GM23338 (cell line): ENCODE data around the gene TPST1. TPM values are rescaled to one million over a fixed set of nuclear protein-coding genes. Genes with fewer than 3 reads are reported as not detected.

Source experiments
- ATAC-seq: fragments of 200-7000 bp; cut with Tn5 transposase; 3 replicates; pipeline ENCODE4 v1.9.1; 2020
- DNase-seq: peaks from one replicate; pipeline ENCODE4 v3.0.0-alpha.2; 2015; ENCODE audit warnings: low spot score
- H2AFZ ChIP-seq: fragments of 200-600 bp; sonication (generic); 2 replicates; pipeline ENCODE4 v1.8.0; 2016; ENCODE audit warnings: antibody characterized with exemption, mild to moderate bottlenecking, moderate library complexity
- H3F3A ChIP-seq: fragments of 200-600 bp; sonication (generic); replicated peaks from 2 replicates; pipeline ENCODE4 v1.8.0; 2017; ENCODE audit warnings: antibody characterized with exemption, mixed run types, low read depth
- H3K27ac ChIP-seq: fragments of 200-600 bp; sonication (generic); 2 replicates; pipeline ENCODE4 v1.6.1; 2016; ENCODE audit warnings: low read depth
- H3K27me3 ChIP-seq: fragments of 200-600 bp; sonication (generic); 2 replicates; pipeline ENCODE4 v1.8.0; 2016; ENCODE audit warnings: mild to moderate bottlenecking, mixed run types, moderate library complexity; ENCODE audit not compliant: insufficient read depth
- H3K36me3 ChIP-seq: fragments of 200-600 bp; sonication (generic); 2 replicates; pipeline ENCODE4 v1.8.0; 2016; ENCODE audit warnings: mild to moderate bottlenecking; ENCODE audit not compliant: insufficient read depth
- H3K4me1 ChIP-seq: fragments of 200-600 bp; sonication (generic); 2 replicates; pipeline ENCODE4 v1.8.0; 2016; ENCODE audit warnings: mild to moderate bottlenecking, moderate library complexity; ENCODE audit not compliant: insufficient read depth
- H3K4me2 ChIP-seq: fragments of 200-600 bp; sonication (generic); 2 replicates; pipeline ENCODE4 v1.7.1; 2017; ENCODE audit warnings: mixed run types
- H3K4me3 ChIP-seq: fragments of 200-600 bp; sonication (generic); 2 replicates; pipeline ENCODE4 v1.6.1; 2016; ENCODE audit warnings: mixed run types
- H3K79me2 ChIP-seq: fragments of 200-600 bp; sonication (generic); replicated peaks from 2 replicates; pipeline ENCODE4 v1.8.0; 2017; ENCODE audit warnings: mild to moderate bottlenecking; ENCODE audit not compliant: insufficient read depth
- H3K9me2 ChIP-seq: fragments of 200-600 bp; sonication (generic); 2 replicates; pipeline ENCODE4 v1.8.0; 2017; ENCODE audit not compliant: insufficient read depth
- H4K20me1 ChIP-seq: fragments of 200-600 bp; sonication (generic); replicated peaks from 2 replicates; pipeline ENCODE4 v1.8.0; 2017; ENCODE audit warnings: mild to moderate bottlenecking; ENCODE audit not compliant: insufficient read depth
- H3K27ac Mint-ChIP-seq: 2 replicates; pipeline ENCODE4 v1.8.0; 2020; ENCODE audit warnings: inconsistent platforms, mild to moderate bottlenecking, moderate library complexity, mixed read lengths
- H3K27me3 Mint-ChIP-seq: 3 replicates; pipeline ENCODE4 v1.8.0; 2022; ENCODE audit warnings: low read depth, mild to moderate bottlenecking, moderate library complexity, mixed read lengths, inconsistent platforms; ENCODE audit not compliant: insufficient read depth, poor library complexity
- H3K36me3 Mint-ChIP-seq: 3 replicates; pipeline ENCODE4 v1.8.0; 2021; ENCODE audit warnings: low read depth, mild to moderate bottlenecking, inconsistent platforms, moderate library complexity, mixed read lengths
- H3K4me1 Mint-ChIP-seq: 3 replicates; pipeline ENCODE4 v1.8.0; 2020; ENCODE audit warnings: mild to moderate bottlenecking, inconsistent platforms, mixed read lengths
- H3K4me3 Mint-ChIP-seq: 3 replicates; pipeline ENCODE4 v1.8.0; 2021; ENCODE audit warnings: moderate library complexity, mild to moderate bottlenecking, inconsistent platforms, mixed read lengths
- H3K9me3 Mint-ChIP-seq: 3 replicates; pipeline ENCODE4 v1.8.0; 2020; ENCODE audit warnings: moderate library complexity, mild to moderate bottlenecking, inconsistent platforms, mixed read lengths
- EZH2 ChIP-seq: fragments of 200-600 bp; sonication (generic); IDR thresholded peaks from one replicate; pipeline ENCODE4 v1.8.0; 2017; ENCODE audit warnings: antibody characterized with exemption, mild to moderate bottlenecking, low read depth; ENCODE audit not compliant: unreplicated experiment
- POLR2AphosphoS5 ChIP-seq: IDR thresholded peaks from 2 replicates; pipeline ENCODE4 v1.6.1; 2016; ENCODE audit warnings: antibody characterized with exemption, low read depth
- polyA plus RNA-seq: library from polyadenylated mRNA; unstranded; fragments of >200 nt; fragmentation: Nextera tagmentation; extraction: Ambion mirVana; gene quantifications from 2 replicates; pipeline ENCODE4 v1.2.1, GENCODE V29; 2016
- total RNA-seq: library from RNA; depleted of rRNA; stranded (reverse); fragments of >200 nt; shearing (Covaris generic); gene quantifications from 2 replicates; pipeline ENCODE4 v1.2.3, GENCODE V29; 2014
- TF ChIP-seq, protein P1 (sequence below): IDR thresholded peaks from 2 replicates; pipeline ENCODE4 v1.6.1; 2016; ENCODE audit warnings: antibody characterized with exemption
- TF ChIP-seq, protein P2 (sequence below), 2 experiments: fragments of 200-600 bp in 1 of 2; sonication (generic) in 1 of 2; conservative IDR thresholded peaks; 2 replicates each; pipeline versions ENCODE4 v1.5.1 to v1.6.1; 2016 to 2017; ENCODE audit warnings: antibody characterized with exemption in 2 of 2, low read depth in 2 of 2, mild to moderate bottlenecking in 2 of 2, moderate library complexity in 1 of 2
- TF ChIP-seq, protein P3 (sequence below): IDR thresholded peaks from one replicate; pipeline ENCODE4 v1.6.1; 2018; ENCODE audit warnings: antibody characterized with exemption; ENCODE audit not compliant: unreplicated experiment
- TF ChIP-seq, protein P4 (sequence below): fragments of 250-450 bp; sonication (Bioruptor Pico); IDR thresholded peaks from 2 replicates; pipeline ENCODE4 v1.5.0; 2020; ENCODE audit warnings: mild to moderate bottlenecking, moderate library complexity

Gene TPST1
- total and polyA plus RNA-seq, 2 experiments from 2014 or later = 10.7 to 19.2 TPM

DNA sequence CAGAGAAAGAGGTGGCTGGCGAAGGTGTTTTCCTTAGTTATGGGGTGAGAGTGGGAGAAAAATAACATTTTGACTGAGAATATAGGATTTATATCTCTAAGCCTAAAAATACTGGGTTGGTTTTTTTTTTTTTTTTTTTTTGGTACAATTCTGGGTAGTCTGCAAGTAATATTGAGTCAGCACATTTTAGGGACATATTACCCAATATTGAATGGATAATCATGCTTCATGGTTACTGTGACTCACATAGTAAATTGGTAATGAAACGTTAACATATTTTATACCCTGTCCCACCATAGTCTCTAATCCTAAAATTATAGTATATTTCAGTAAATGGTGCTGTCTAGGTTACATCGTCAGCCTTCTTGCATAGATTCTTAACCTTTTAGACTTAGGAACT is 91.4 kb downstream of the TPST1 start:
- H3K27ac Mint-ChIP-seq = no peak overlapping the region

More for the DNA sequence above, 91.4 kb downstream of the TPST1 start:
- ATAC-seq (no peak), DNase-seq (no peak)
- H4K20me1 ChIP-seq = no peaks in the 10 kb centered on the region
- no peaks in the 10 kb centered on the region for H3K27me3 ChIP-seq
- no peak overlapping the region for H3K27ac ChIP-seq
- H3K4me1 Mint-ChIP-seq = peaks cover 5% of the 10 kb centered on the region
- H3K4me1 ChIP-seq = peaks cover 8% of the 10 kb centered on the region
- no peak overlapping the region for H3K4me3 Mint-ChIP-seq
- H3K9me2 ChIP-seq = no peaks in the 10 kb centered on the region
- H3K36me3 Mint-ChIP-seq = peaks cover 12% of the 10 kb centered on the region; the same call in 2 of the 3 replicates
- H3F3A ChIP-seq = no peaks in the 10 kb centered on the region
- no peak overlapping the region for H2AFZ ChIP-seq
- peaks cover 11% of the 10 kb centered on the region; the same call in 1 of the 2 replicates for H3K79me2 ChIP-seq
- no peaks in the 10 kb centered on the region for H3K36me3 ChIP-seq
- TF ChIP-seq, protein P1, sequence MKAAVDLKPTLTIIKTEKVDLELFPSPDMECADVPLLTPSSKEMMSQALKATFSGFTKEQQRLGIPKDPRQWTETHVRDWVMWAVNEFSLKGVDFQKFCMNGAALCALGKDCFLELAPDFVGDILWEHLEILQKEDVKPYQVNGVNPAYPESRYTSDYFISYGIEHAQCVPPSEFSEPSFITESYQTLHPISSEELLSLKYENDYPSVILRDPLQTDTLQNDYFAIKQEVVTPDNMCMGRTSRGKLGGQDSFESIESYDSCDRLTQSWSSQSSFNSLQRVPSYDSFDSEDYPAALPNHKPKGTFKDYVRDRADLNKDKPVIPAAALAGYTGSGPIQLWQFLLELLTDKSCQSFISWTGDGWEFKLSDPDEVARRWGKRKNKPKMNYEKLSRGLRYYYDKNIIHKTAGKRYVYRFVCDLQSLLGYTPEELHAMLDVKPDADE = no peak
- TF ChIP-seq EZH2 (no peak), POLR2AphosphoS5 (no peak)
- TF ChIP-seq, protein P2, sequence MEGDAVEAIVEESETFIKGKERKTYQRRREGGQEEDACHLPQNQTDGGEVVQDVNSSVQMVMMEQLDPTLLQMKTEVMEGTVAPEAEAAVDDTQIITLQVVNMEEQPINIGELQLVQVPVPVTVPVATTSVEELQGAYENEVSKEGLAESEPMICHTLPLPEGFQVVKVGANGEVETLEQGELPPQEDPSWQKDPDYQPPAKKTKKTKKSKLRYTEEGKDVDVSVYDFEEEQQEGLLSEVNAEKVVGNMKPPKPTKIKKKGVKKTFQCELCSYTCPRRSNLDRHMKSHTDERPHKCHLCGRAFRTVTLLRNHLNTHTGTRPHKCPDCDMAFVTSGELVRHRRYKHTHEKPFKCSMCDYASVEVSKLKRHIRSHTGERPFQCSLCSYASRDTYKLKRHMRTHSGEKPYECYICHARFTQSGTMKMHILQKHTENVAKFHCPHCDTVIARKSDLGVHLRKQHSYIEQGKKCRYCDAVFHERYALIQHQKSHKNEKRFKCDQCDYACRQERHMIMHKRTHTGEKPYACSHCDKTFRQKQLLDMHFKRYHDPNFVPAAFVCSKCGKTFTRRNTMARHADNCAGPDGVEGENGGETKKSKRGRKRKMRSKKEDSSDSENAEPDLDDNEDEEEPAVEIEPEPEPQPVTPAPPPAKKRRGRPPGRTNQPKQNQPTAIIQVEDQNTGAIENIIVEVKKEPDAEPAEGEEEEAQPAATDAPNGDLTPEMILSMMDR (conservative IDR thresholded peaks at IDR 0.05; ENCODE audit: low read depth in 2 of 2) = no peak
- TF ChIP-seq, protein P3, sequence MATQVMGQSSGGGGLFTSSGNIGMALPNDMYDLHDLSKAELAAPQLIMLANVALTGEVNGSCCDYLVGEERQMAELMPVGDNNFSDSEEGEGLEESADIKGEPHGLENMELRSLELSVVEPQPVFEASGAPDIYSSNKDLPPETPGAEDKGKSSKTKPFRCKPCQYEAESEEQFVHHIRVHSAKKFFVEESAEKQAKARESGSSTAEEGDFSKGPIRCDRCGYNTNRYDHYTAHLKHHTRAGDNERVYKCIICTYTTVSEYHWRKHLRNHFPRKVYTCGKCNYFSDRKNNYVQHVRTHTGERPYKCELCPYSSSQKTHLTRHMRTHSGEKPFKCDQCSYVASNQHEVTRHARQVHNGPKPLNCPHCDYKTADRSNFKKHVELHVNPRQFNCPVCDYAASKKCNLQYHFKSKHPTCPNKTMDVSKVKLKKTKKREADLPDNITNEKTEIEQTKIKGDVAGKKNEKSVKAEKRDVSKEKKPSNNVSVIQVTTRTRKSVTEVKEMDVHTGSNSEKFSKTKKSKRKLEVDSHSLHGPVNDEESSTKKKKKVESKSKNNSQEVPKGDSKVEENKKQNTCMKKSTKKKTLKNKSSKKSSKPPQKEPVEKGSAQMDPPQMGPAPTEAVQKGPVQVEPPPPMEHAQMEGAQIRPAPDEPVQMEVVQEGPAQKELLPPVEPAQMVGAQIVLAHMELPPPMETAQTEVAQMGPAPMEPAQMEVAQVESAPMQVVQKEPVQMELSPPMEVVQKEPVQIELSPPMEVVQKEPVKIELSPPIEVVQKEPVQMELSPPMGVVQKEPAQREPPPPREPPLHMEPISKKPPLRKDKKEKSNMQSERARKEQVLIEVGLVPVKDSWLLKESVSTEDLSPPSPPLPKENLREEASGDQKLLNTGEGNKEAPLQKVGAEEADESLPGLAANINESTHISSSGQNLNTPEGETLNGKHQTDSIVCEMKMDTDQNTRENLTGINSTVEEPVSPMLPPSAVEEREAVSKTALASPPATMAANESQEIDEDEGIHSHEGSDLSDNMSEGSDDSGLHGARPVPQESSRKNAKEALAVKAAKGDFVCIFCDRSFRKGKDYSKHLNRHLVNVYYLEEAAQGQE = no peak
- TF ChIP-seq, protein P4, sequence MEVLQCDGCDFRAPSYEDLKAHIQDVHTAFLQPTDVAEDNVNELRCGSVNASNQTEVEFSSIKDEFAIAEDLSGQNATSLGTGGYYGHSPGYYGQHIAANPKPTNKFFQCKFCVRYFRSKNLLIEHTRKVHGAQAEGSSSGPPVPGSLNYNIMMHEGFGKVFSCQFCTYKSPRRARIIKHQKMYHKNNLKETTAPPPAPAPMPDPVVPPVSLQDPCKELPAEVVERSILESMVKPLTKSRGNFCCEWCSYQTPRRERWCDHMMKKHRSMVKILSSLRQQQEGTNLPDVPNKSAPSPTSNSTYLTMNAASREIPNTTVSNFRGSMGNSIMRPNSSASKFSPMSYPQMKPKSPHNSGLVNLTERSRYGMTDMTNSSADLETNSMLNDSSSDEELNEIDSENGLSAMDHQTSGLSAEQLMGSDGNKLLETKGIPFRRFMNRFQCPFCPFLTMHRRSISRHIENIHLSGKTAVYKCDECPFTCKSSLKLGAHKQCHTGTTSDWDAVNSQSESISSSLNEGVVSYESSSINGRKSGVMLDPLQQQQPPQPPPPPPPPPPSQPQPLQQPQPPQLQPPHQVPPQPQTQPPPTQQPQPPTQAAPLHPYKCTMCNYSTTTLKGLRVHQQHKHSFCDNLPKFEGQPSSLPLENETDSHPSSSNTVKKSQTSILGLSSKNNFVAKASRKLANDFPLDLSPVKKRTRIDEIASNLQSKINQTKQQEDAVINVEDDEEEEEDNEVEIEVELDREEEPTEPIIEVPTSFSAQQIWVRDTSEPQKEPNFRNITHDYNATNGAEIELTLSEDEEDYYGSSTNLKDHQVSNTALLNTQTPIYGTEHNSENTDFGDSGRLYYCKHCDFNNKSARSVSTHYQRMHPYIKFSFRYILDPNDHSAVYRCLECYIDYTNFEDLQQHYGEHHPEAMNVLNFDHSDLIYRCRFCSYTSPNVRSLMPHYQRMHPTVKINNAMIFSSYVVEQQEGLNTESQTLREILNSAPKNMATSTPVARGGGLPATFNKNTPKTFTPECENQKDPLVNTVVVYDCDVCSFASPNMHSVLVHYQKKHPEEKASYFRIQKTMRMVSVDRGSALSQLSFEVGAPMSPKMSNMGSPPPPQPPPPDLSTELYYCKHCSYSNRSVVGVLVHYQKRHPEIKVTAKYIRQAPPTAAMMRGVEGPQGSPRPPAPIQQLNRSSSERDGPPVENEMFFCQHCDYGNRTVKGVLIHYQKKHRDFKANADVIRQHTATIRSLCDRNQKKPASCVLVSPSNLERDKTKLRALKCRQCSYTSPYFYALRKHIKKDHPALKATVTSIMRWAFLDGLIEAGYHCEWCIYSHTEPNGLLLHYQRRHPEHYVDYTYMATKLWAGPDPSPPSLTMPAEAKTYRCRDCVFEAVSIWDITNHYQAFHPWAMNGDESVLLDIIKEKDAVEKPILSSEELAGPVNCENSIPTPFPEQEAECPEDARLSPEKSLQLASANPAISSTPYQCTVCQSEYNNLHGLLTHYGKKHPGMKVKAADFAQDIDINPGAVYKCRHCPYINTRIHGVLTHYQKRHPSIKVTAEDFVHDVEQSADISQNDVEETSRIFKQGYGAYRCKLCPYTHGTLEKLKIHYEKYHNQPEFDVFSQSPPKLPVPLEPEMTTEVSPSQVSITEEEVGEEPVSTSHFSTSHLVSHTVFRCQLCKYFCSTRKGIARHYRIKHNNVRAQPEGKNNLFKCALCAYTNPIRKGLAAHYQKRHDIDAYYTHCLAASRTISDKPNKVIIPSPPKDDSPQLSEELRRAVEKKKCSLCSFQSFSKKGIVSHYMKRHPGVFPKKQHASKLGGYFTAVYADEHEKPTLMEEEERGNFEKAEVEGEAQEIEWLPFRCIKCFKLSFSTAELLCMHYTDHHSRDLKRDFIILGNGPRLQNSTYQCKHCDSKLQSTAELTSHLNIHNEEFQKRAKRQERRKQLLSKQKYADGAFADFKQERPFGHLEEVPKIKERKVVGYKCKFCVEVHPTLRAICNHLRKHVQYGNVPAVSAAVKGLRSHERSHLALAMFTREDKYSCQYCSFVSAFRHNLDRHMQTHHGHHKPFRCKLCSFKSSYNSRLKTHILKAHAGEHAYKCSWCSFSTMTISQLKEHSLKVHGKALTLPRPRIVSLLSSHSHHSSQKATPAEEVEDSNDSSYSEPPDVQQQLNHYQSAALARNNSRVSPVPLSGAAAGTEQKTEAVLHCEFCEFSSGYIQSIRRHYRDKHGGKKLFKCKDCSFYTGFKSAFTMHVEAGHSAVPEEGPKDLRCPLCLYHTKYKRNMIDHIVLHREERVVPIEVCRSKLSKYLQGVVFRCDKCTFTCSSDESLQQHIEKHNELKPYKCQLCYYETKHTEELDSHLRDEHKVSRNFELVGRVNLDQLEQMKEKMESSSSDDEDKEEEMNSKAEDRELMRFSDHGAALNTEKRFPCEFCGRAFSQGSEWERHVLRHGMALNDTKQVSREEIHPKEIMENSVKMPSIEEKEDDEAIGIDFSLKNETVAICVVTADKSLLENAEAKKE (CRISPR knock-in tag) = no peak
- peaks cover 16% of the 10 kb centered on the region for H3K9me3 Mint-ChIP-seq
- no peaks in the 10 kb centered on the region for H3K27me3 Mint-ChIP-seq
- H3K4me2 ChIP-seq = no peak overlapping the region
- H3K4me3 ChIP-seq = no peak overlapping the region
